ENCODE data around the gene TRIM15. TPM values are rescaled to one million over a fixed set of nuclear protein-coding genes. Genes with fewer than 3 reads are reported as not detected.
A peak's percentile ranks its signal among the peaks of the same experiment; 100 is the strongest.

The TRIM15 gene
- total and polyA plus RNA-seq, 9 of the 15 experiments (the other 6 are each of a cell fraction or from before 2014, with no cell fraction given): 0.06 to 2.6 (median 0.83) TPM

- TF ChIP-seq ZBTB40 (IDR thresholded peaks at IDR 0.05): peak; percentile 93
- no peak for TF ChIP-seq ZBTB40 (CRISPR knock-in tag; IDR thresholded peaks at IDR 0.05)
- TF ChIP-seq NCOA1 (IDR thresholded peaks at IDR 0.05; ENCODE audit: low read depth): 0 out of 2 replicates have a peak, but pooled peaks have one; percentile 25
- TF ChIP-seq MXI1 (IDR thresholded peaks at IDR 0.05; ENCODE audit: low read depth, low read length): no peak
- no peak for TF ChIP-seq CBX1 (IDR thresholded peaks at IDR 0.05; ENCODE audit: low read depth)
- TF ChIP-seq SMAD2 (IDR thresholded peaks at IDR 0.05; ENCODE audit: low read depth, low read length): no peak
- no peak for TF ChIP-seq ZNF583 (CRISPR knock-in tag; IDR thresholded peaks at IDR 0.05)
- TF ChIP-seq AFF1 (IDR thresholded peaks at IDR 0.05; ENCODE audit: low read depth in 1 of 2, partially characterized antibody in 2 of 2): no peak
- no peak for TF ChIP-seq YY1 (IDR thresholded peaks at IDR 0.05; ENCODE audit: borderline replicate concordance in 1 of 3, control insufficient read depth in 1 of 3, extremely low read depth in 1 of 3, insufficient read depth in 3 of 3, insufficient read length in 1 of 3, insufficient replicate concordance in 2 of 3, low read depth in 1 of 3, low read length in 2 of 3)
- TF ChIP-seq HMGN3 (IDR thresholded peaks at IDR 0.05; ENCODE audit: borderline replicate concordance, extremely low read depth, insufficient read length, low read depth, low read length): no peak
- no peak for TF ChIP-seq ZNF354B (CRISPR knock-in tag; IDR thresholded peaks at IDR 0.05)
- TF ChIP-seq, protein P1, sequence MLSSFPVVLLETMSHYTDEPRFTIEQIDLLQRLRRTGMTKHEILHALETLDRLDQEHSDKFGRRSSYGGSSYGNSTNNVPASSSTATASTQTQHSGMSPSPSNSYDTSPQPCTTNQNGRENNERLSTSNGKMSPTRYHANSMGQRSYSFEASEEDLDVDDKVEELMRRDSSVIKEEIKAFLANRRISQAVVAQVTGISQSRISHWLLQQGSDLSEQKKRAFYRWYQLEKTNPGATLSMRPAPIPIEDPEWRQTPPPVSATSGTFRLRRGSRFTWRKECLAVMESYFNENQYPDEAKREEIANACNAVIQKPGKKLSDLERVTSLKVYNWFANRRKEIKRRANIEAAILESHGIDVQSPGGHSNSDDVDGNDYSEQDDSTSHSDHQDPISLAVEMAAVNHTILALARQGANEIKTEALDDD (IDR thresholded peaks at IDR 0.05): 0 out of 2 replicates have a peak, but pooled peaks have one; percentile 40
- TF ChIP-seq RBFOX2 (IDR thresholded peaks at IDR 0.05; ENCODE audit: low read depth, low read length): no peak
- TF ChIP-seq SNIP1 (IDR thresholded peaks at IDR 0.05; ENCODE audit: low read depth): no peak
These were observed 11.8 kb upstream of the TRIM15 start (continued) for GRCh38 chr6:30151580-30151979.

Data from K562 (cell line).